HG02840 (cell line): ENCODE measurements around the gene MEIS2.

ENCODE experiments used
- ATAC-seq: cut with Tn5 transposase; IDR thresholded peaks from one replicate; pipeline ENCODE4 v1.9.1; 2021; ENCODE audit warnings: mild to moderate bottlenecking, moderate library complexity, moderate number of reproducible peaks; ENCODE audit not compliant: unreplicated experiment, low FRiP score

The MEIS2 gene

DNA sequence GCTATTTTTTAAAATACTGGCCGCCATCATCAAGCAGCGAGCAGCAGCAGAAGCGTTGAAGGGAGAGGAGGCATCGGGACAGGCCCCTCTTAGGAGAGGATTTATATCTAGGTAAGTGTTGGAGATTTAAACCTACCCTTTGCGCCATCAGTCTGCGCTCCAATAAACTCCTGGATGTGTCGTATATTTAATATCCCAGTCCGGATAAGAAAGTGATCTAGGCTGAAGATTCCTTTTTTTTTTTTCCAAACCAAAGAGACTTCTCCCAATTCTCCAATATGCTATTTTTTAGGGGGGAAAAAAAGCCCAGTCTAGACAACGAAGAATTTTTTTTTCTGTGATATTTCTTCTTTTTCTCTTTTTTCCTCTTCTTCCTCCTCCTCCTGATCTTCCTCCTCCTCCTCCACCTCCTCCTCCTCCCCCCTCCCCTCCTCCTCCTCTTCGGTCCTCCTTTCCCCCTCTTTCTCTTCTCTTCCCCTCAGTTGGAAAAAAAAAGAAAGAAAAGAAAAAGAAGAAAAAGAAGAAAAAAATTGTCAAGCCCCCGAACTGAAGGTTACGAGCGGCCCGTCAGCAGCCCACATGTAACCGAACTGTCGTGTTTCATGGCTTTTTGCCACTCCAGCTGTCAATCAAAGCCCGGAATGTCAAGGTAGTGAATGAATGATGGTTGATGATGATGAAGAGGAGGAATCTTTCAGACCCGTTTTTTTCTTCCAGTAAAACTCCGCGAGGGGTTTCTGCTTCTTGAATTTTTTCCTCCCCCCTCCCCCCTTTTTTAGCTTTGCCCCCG lies 835 bp downstream of the MEIS2 start:
- ATAC-seq: no peak

DNA sequence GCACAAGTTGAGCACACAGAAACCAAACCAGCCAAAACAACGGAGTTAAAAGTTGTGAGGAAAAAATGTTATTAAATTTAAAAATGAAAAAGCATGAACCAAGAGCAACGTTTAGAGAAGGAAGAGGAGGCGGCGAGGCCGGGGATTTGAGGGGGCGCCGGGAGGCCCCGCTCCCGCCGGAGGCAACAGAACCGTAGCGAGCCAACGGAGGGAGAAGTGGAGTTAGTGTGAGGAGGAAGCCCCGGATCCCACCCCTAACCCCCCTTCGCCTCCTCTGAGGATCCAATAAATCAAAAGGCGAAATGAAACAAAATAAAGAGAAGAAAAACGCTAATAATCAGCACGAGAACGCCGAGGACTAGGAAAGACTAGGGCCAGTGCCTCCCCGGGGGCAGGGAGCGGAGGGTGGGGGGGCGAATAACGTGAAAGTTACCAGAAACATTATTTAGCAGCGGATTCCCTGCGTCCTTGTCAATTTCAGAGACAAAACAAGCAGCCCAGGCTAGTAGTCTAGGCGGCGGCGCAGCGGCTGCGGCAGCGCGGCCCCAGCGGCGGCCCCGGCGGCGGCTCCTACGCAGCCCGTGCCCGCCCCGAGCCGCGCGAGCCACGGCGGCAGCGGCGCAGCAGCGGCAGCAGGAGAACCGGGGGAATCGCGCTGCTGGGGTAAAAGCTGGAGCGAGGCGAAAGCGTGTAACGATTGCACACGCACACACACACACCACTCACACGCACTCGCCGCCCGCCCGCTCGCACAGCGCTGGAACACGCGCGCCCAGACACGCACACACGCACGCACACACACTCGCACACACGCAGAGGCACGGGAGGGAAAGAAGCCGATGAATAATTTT lies 1.7 kb downstream of the MEIS2 start:
- ATAC-seq: no peak

DNA sequence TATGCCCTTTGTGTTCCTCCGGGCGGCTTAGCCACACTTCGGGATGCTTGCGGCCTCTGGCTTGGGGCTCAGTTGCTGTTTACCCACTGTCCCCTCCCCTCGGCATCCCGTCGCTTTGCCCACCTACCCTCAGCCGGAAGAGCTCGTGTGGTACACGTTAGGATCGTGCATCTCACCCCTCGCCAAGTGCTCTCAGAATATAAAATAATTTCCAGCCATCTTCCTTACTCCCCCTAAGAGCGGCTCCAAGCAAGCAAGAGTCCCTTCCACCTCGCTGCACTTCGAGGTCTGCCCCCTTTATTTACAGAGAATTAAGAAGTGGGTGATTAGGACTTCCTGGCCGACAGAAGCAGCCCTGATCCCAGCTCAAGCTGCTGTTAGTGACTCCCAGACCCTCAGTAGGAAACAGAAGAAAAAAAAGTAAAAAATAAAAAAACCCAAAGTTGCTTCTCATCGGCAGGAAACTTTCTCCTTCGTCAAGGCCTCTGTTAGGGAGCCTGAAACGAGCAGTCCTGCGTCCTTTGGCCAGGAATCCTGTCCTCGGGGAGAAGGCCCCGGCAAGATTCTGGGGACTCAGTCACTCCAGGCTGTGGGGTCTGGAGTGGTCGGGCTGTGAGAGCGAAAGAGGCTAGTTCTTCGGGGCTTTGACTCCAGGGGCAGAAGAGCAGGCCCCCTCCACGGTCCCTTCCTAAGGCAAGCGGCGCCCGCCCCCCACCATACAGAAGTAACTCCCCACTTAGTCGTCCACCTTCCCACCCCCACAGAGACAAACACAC lies 3.0 kb downstream of the MEIS2 start:
- no peak for ATAC-seq

DNA sequence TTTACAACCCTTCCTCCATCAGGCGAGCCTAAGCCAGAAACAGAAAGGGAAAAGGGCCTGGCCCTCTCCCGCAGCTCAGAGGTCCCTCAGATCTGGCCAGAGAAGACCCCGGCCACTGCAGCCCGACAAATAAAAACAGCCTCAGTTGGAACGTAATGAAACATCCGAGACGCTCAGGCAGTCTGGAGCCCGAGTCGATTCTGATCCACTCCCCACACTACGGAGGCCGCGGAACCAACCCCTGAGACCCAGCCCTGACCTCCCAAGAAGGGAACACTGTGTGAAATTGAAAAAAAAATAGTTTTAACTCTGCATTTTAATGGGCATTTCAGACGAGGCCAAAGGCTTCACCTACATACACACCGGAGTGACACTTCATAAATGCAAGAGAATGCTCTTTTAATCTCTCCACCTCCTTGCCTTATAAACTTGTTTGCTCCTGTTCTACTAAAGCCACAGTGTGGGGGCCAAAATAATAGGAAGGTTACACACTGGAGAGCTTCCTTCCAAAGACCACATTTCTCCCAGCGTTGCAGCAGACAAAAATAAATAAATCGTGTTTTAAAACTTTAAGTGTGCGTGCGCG lies 3.7 kb downstream of the MEIS2 start:
- ATAC-seq: no peak

DNA sequence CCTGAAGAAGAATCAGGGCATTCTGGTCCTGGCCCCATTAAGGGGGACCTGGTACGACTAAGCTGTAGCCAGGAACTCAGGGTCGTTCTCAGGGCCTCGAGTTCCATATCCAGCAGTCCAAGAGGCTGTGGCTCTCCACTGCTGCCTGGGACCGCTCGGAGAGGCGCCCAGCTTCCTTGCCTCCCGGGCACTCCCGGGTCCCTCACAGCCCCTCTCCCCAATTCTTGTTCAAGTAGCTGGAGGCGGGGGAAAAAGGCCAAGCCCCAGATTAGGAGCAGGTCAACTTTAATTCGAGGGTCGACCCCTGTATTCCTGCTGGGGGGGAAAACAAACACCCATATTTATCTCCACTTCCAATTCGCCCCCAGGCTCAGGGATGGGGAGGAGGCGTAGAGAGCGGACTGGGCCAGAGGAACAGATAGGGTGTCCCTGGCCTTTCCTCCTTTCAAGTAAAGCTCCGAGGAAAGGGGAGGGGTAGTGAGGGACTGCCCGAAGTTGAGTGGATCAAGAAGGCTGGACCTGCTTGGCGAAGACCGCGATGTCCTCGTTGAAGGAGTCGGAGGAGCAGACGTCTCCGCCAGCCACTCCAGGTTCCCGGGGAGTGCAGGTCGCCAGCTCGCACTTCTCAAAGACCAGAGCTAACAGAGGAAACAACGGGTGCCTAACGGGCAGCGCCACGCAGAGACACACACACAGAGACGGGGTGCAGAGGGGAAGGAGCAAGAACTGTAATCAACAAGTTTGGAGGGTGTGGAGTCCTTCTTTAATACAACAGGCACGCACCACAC lies 4.4 kb downstream of the MEIS2 start:
- ATAC-seq: no peak

DNA sequence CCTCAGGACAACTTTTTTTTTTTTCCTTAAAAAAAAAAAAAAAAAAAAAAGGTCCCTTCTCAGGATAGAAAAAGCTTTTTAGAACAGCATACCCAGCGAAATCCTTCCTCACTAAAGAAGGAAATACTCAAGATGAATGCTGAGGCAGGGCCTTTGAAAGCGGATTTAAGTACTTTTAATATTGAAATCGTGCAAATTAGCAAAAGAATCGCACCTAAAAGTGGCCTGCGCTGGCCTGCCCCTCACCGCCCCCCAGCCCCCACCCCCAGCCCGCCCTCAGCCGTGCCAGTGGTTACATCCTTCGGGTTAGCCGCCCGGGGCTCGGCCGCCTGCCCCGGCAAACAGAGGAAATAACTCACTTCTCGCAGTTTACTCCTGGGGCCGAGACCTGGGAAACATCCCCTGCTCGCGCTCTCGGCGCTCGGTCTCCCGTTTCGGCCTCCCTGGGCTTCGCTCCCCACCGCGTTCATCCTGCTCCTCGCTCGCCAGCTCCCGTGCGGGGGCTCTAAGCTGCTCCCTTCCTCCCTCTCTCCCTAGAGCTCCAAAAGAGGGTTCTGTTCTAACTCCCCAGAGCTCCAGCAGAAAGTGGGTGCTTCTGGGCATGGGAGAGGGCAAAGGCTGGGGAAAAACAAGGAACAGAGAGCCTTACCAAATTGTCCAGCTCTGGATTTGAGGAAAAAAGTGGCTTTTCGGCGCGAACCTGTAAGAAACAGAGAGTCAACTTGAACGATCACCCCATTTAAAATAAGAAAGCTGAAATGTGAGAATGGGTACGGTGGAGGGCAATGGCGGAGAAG lies 5.2 kb downstream of the MEIS2 start:
- no peak for ATAC-seq

DNA sequence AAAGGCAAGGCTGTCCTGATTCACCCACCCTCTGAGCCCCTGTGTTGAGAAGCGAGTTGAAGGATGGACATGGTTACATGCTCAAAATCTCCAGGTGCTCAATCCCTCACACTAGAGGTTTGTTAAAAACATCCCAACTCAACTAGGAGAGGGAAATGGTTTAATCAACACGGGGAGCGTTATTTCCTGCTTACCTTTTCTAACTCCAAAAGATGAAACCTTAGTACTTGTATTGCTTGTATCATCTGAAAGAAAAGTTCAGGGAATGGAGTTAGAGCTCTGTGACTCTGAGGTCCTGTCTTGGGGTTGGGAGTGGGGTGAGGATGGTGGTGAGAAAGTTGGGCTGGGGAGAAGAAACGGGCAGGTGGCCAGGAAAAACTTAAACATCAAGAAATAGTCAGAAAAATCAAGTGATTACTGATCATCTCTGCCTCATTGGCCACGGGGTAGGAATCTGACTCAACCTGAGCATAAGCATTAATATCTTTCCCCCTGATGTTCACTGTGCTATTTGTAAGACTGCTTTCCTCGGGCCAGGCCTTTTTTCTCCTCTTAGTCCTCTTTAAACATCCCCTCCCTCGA lies 5.9 kb downstream of the MEIS2 start:
- ATAC-seq: no peak

DNA sequence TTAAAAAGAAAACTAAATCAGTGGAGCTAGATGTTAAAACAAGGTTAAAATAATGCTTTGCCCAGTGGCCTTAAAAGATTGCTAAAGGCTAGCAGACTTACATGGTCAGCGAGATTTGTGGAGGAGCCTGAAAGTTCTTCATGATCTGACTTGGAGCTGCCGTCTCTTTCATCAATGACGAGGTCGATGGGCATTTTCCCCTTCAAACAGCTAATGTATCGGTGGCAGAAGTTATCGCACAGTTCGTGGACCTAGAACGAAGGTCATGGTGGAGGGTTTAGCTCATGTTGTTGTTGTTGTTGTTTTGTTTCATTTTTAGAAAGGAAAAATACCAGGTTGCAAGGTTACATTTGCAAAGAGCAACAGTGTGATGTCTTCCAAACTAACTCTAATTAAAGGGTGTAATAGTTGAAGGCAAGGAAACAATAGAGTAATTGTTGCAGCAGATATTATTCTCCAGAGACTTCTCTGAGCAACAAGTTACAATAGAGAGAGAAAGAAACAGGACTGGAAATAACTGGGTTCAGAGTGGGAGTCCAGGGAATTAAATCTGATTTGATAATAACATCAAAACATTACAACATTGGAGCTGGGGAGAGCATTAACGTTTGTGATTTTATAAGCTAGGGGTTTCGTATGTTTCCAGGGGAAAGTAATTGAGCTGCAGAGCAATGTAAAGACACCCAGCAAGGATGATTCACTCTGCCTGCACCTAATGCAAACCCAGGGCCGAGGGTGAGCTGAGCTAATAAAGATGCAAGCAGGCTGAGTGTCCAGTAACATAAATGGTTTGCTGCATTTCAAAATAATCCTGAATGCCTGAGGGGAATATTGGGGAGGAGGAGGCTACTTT lies 6.6 kb downstream of the MEIS2 start:
- no peak for ATAC-seq

DNA sequence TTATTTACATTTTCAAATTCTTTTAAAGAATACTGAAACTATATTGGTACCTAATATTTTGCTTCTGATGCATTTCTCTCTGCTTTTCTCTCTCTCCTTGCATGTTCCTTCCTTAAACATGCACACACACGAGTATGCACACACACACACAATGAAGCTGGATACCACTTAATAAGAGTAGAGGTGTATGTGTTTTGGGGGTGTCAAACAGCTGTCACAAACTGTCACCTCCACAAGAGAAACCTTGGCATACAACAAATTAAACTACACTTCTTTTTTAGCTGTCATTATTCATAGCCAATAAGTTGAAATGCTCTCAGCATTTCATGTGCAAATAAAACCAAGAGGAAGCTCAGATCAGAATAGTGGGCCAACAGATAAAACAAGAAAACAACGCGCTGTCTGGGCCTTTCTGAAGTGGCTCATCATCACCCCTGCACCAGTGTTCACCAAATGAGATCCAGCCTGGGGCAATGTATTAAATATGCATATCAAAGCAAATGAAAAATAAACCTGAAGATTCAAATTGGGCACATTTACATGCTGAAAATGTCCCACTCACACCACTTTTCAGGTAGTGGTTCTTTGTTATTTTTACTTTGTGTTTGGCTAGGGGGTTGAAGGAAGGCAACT lies 9.7 kb downstream of the MEIS2 start:
- ATAC-seq: no peak

DNA sequence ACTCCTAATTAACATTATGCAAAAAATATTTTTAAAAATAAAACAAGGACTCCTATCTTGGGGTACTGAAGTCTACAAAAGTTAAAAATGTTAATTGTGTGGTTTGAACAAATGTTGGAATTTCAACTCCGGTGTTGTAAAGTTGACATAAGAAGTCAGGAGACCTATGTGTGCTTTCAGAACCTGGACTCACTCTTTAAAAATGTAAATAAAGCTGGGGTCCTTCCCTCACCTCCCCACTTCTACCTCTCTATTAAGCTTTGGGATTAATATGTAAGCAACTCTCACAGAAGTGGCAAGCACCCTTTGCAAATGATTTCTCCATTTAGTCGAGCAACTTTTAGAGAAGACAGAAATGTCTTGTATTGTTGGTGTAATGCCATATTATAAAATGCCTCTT lies 11.9 kb downstream of the MEIS2 start:
- ATAC-seq: no peak

DNA sequence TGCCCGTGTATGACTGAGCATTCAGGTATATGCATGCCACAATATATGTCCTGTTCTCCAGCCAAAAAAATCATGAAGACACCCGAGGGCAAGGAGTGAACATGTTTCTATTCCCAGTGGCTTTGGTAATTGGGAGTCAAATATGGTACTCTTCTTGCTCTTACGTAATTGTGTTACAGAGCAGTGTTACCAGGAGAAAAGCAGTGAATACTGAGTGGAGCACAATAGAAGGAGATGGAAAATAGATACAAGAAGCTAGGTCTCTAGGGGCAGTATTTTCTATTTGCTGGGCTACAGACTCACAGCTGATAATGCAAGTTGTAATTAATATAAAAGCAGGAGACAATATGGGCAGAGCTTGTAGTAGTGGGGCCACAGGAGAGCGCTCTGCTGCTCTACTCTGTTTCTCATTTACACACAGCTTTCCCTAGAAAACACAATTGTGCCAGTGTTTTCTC lies 13.2 kb downstream of the MEIS2 start:
- ATAC-seq: no peak

DNA sequence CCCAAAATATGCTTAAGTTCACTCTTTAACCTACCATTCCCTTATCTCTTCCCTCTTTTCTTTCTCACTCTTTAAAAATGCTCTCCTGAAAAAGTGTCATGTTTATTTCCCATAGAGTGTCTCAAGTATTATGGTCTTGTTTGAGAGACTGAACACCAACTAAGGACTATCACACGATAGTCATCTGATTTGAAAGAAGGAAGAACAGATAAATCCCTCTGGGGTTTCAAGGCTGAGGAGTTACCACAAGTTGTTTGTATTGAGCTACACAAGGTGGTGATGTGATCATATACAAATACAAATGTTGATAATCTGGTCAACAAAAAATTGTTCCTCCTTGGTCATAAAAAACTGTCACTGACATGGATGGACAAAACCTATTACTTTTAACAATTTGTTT lies 13.8 kb downstream of the MEIS2 start:
- no peak for ATAC-seq

DNA sequence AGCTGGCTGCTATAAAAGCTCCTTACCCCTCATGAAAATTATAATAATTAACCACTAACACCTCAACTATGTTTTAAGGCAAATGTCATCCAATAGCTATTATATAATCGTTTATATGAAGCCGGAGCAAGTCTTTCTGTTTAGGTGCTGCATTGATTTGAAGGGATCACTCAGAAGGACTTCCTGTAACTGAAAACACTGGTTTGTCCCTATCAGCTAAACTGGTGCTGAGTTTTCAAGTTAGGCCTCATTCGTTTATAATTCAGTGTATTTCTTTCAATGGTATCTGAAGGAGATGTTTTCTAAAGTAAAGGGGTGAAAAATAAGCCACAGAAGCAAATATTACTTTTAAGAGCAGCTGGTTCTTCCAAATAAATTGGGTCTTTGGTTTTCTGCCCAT lies 14.2 kb downstream of the MEIS2 start:
- no peak for ATAC-seq

DNA sequence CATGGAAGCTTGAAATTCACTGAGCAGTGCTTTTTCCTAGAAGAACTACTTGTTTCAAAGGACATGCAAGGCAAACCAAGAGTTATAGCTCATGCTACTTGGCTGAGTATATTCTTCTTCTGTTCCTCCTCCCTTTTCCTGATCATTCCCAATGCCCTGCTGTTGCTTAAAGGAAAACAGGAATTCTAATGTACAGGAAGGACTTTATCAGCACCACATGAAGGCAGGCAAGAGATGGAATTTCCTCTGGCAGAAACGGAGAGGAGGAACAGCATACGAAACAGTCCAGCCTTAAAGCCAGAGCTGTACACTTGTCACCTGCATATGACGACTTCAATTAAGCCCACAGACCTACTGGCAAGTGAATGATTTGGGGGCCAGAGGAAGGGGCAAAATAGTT lies 15.7 kb downstream of the MEIS2 start:
- no peak for ATAC-seq

DNA sequence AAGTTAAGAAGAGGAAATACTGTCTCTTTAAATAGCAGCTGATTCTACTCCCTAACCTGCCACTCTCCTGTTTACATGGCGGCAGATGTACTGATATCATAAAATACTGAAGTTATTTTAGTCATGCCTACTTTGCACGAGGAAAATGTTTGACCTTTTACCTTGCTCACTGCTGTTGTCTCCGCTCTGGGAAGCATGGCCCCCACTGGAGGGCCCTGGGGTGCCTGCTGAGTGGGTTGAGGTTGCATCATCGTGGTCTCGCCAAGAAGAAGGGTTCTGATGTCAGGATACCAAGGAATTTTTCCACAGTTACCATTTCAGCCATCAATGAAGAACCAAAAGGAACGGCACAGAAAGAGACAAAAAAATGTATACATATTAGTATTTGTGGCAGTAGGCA lies 16.7 kb downstream of the MEIS2 start:
- ATAC-seq: no peak

DNA sequence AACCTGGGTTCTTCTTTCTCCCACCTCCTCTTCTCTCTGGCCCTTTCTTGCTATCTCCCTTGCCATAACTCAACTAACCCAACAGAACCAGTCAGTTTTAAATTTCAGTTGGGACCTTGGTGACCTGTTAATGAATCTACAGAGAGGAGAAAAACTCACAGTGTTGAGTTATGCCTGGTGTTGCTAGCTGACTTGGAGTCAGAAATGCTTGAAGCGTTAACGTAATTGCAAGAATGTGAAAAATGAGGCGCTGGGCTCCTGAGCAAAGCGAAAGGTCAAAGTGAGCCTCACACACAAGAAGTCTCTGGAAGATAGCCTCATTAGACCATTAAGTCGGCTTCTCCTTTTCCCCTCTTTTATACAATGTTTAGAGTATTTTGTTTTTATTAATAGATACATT lies 18.4 kb downstream of the MEIS2 start:
- no peak for ATAC-seq

DNA sequence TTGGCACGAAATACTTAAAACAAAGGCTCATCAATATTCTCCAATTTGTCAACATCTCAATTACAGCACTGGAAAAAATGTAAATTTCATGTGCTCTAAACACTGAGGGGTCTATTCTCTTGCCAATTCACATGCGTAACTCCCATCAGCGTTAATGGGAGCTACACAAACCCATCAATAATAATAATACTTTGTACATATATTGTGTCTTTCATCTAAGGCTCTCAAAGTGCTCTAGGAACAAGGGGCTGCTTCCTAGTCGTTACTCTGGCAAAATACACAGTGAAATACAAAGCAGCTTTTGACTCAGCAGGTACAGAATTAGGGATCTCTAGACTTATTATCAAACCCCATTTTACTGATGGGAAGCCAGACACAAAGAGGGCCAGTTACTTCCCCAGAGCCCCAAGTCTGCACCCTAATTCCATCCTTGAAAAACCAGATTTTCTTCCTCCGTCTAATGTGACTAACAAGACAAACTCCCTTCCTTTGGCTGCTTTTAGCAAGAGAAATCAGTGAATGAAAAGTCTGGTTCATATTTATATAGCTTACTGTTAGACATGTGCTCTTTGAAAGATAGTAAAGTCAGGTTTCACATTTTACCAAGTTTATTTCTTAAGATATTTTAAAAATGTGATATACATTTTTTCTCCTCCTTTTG lies 20.0 kb downstream of the MEIS2 start:
- no peak for ATAC-seq
